IMR-90 (cell line): Measurements from ENCODE around the gene RALGPS2. TPM values are rescaled to one million over a fixed set of nuclear protein-coding genes. Genes with fewer than 3 reads are reported as not detected.
A peak's percentile ranks its signal among the peaks of the same experiment; 100 is the strongest.

ENCODE experiments used
- ATAC-seq: fragments of 200-7000 bp; cut with Tn5 transposase; 2 replicates; pipeline ENCODE4 v1.9.1; 2020; ENCODE audit warnings: low read depth, mild to moderate bottlenecking, moderate library complexity
- BruUV-seq: library from RNA; stranded (reverse); fragments of 400-500 nt; replicated peaks from 2 replicates; lab custom pipeline; 2021; lab: Mats Ljungman, UMichigan
- CTCF ChIA-PET: fragments of 300-600 bp; formaldehyde crosslinking; extraction: SDS; loops from one replicate; lab custom pipeline; 2021; ENCODE audit warnings: antibody characterized with exemption; lab: Yijun Ruan, JAX
- POLR2A ChIA-PET: fragments of 300-600 bp; sonication (Branson Sonifier 250); formaldehyde crosslinking; loops from one replicate; lab custom pipeline; 2022; ENCODE audit warnings: antibody characterized with exemption; ENCODE audit not compliant: unreplicated experiment; lab: Charles Lee
- DNase-seq: peaks from one replicate; pipeline ENCODE4 v3.0.0; 2013
- H2AFZ ChIP-seq: replicated peaks from 2 replicates; pipeline ENCODE3; 2013; ENCODE audit warnings: low read length, mild to moderate bottlenecking; ENCODE audit not compliant: poor library complexity
- H2AK5ac ChIP-seq: 2 replicates; pipeline ENCODE4 v1.6.1; 2013; ENCODE audit warnings: low read depth, low read length, inconsistent platforms
- H2AK9ac ChIP-seq: replicated peaks from 2 replicates; pipeline ENCODE3; 2013; ENCODE audit warnings: mild to moderate bottlenecking, low read depth, low read length, moderate library complexity; ENCODE audit not compliant: poor library complexity
- H2BK120ac ChIP-seq: 2 replicates; pipeline ENCODE4 v1.6.1; 2013; ENCODE audit warnings: low read depth, low read length, inconsistent platforms
- H2BK15ac ChIP-seq: 3 replicates; pipeline ENCODE4 v1.6.1; 2013; ENCODE audit warnings: low read depth, low read length, inconsistent platforms
- H2BK20ac ChIP-seq: 2 replicates; pipeline ENCODE4 v1.6.1; 2013; ENCODE audit warnings: low read depth, mild to moderate bottlenecking, inconsistent platforms, low read length, moderate library complexity
- H2BK5ac ChIP-seq: 2 replicates; pipeline ENCODE4 v1.6.1; 2013; ENCODE audit warnings: mild to moderate bottlenecking, low read depth, low read length, inconsistent platforms; ENCODE audit not compliant: poor library complexity, severe bottlenecking
- H3K14ac ChIP-seq: replicated peaks from 2 replicates; pipeline ENCODE4 v1.6.1; 2013; ENCODE audit warnings: low read depth, low read length, inconsistent platforms
- H3K18ac ChIP-seq: 2 replicates; pipeline ENCODE4 v1.6.1; 2013; ENCODE audit warnings: low read depth, low read length, control low read depth
- H3K23ac ChIP-seq: 2 replicates; pipeline ENCODE4 v1.6.1; 2013; ENCODE audit warnings: low read depth, low read length, inconsistent platforms
- H3K27ac ChIP-seq: 2 replicates; pipeline ENCODE4 v1.5.1; 2013; ENCODE audit warnings: mild to moderate bottlenecking, control low read depth, low read length; ENCODE audit not compliant: insufficient read depth
- H3K27me3 ChIP-seq: 2 replicates; pipeline ENCODE4 v1.6.1; 2013; ENCODE audit warnings: low read length; ENCODE audit not compliant: control insufficient read depth, insufficient read depth
- H3K36me3 ChIP-seq: 2 replicates; pipeline ENCODE4 v1.6.1; 2013; ENCODE audit warnings: low read length, mixed read lengths; ENCODE audit not compliant: control insufficient read depth, insufficient read depth
- H3K4ac ChIP-seq: 2 replicates; pipeline ENCODE4 v1.6.1; 2013; ENCODE audit warnings: low read depth, low read length, inconsistent platforms
- H3K4me1 ChIP-seq: 2 replicates; pipeline ENCODE4 v1.6.1; 2013; ENCODE audit warnings: low read length, mixed read lengths; ENCODE audit not compliant: control insufficient read depth, insufficient read depth
- H3K4me2 ChIP-seq: 2 replicates; pipeline ENCODE4 v1.6.1; 2013; ENCODE audit warnings: low read depth, mild to moderate bottlenecking, control low read depth, low read length, moderate library complexity
- H3K4me3 ChIP-seq: 2 replicates; pipeline ENCODE4 v1.5.1; 2013; ENCODE audit warnings: low read depth, mild to moderate bottlenecking, control low read depth, low read length, moderate library complexity; ENCODE audit not compliant: insufficient read depth
- H3K56ac ChIP-seq: 2 replicates; pipeline ENCODE4 v1.6.1; 2013; ENCODE audit warnings: low read length, inconsistent platforms; ENCODE audit not compliant: insufficient read depth; ENCODE audit errors: extremely low read depth
- H3K79me1 ChIP-seq, 2 experiments: 2 replicates each; pipeline ENCODE4 v1.6.1; 2013; ENCODE audit warnings: low read length in 2 of 2, inconsistent platforms in 1 of 2, low read depth in 1 of 2
- H3K9ac ChIP-seq: 2 replicates; pipeline ENCODE4 v1.6.1; 2013; ENCODE audit warnings: low read depth, low read length, control low read depth
- H3K9me1 ChIP-seq: 2 replicates; pipeline ENCODE4 v1.6.1; 2013; ENCODE audit warnings: low read length, inconsistent platforms; ENCODE audit not compliant: insufficient read depth
- H3K9me3 ChIP-seq: 2 replicates; pipeline ENCODE4 v1.6.1; 2013; ENCODE audit warnings: low read length; ENCODE audit not compliant: control insufficient read depth, insufficient read depth
- H4K20me1 ChIP-seq: 2 replicates; pipeline ENCODE4 v1.6.1; 2013; ENCODE audit warnings: low read length, inconsistent platforms; ENCODE audit not compliant: insufficient read depth
- H4K5ac ChIP-seq: 2 replicates; pipeline ENCODE4 v1.6.1; 2013; ENCODE audit warnings: mild to moderate bottlenecking, low read depth, low read length, control low read depth
- H4K8ac ChIP-seq, 2 experiments: 2 replicates each; pipeline ENCODE4 v1.6.1; 2013; ENCODE audit warnings: low read depth in 2 of 2, low read length in 2 of 2, control low read depth in 1 of 2, inconsistent platforms in 1 of 2
- H4K91ac ChIP-seq: 2 replicates; pipeline ENCODE4 v1.6.1; 2013; ENCODE audit warnings: low read depth, low read length, inconsistent platforms; ENCODE audit not compliant: insufficient read depth
- BHLHE40 ChIP-seq: fragments of 150-350 bp; IDR thresholded peaks from 2 replicates; pipeline ENCODE4 v1.6.1; 2016; ENCODE audit warnings: mild to moderate bottlenecking, low read depth, low read length
- CEBPB ChIP-seq: IDR thresholded peaks from 2 replicates; pipeline ENCODE4 v1.6.1; 2012; ENCODE audit warnings: low read depth, low read length, improper control_type of control experiment
- CHD1 ChIP-seq: IDR thresholded peaks from 2 replicates; pipeline ENCODE4 v1.6.1; 2012; ENCODE audit warnings: low read depth, low read length, improper control_type of control experiment
- ELK1 ChIP-seq: fragments of 150-350 bp; IDR thresholded peaks from 2 replicates; pipeline ENCODE4 v1.6.1; 2016; ENCODE audit warnings: low read depth, mild to moderate bottlenecking, low read length, moderate library complexity, borderline replicate concordance
- FOS ChIP-seq: fragments of 150-350 bp; IDR thresholded peaks from 2 replicates; pipeline ENCODE4 v1.6.1; 2016; ENCODE audit warnings: low read depth, low read length
- MAFK ChIP-seq: IDR thresholded peaks from 2 replicates; pipeline ENCODE4 v1.6.1; 2012; ENCODE audit warnings: low read depth, low read length, improper control_type of control experiment
- MAZ ChIP-seq: IDR thresholded peaks from 2 replicates; pipeline ENCODE4 v1.6.1; 2012; ENCODE audit warnings: low read depth, mild to moderate bottlenecking, low read length, improper control_type of control experiment, moderate library complexity, borderline replicate concordance
- MXI1 ChIP-seq: IDR thresholded peaks from 2 replicates; pipeline ENCODE4 v1.6.1; 2012; ENCODE audit warnings: low read depth, mild to moderate bottlenecking, low read length, moderate library complexity, borderline replicate concordance
- NFE2L2 ChIP-seq: fragments of 150-350 bp; IDR thresholded peaks from 2 replicates; pipeline ENCODE4 v1.6.1; 2016; ENCODE audit warnings: low read depth, mild to moderate bottlenecking, low read length
- POLR2A ChIP-seq: IDR thresholded peaks from 2 replicates; pipeline ENCODE4 v1.6.1; 2012; ENCODE audit warnings: mild to moderate bottlenecking, low read depth, low read length
- RAD21 ChIP-seq: IDR thresholded peaks from 2 replicates; pipeline ENCODE4 v1.6.1; 2012; ENCODE audit warnings: low read length, improper control_type of control experiment
- RCOR1 ChIP-seq: IDR thresholded peaks from 2 replicates; pipeline ENCODE4 v1.6.1; 2012; ENCODE audit warnings: mild to moderate bottlenecking, low read length, improper control_type of control experiment; ENCODE audit not compliant: insufficient replicate concordance
- RFX5 ChIP-seq: IDR thresholded peaks from 2 replicates; pipeline ENCODE4 v1.8.0; 2012; ENCODE audit warnings: low read depth, mild to moderate bottlenecking, low read length, moderate library complexity
- SMC3 ChIP-seq: fragments of 150-350 bp; IDR thresholded peaks from 2 replicates; pipeline ENCODE4 v1.6.1; 2016; ENCODE audit warnings: low read depth, mild to moderate bottlenecking, antibody characterized with exemption, low read length, moderate library complexity
- WGBS, 2 experiments: methylation state at CpG; one replicate each; pipeline versions ENCODE4 v1.1.5 to v1.1.7; 2013; ENCODE audit warnings: missing lambda C conversion rate in 2 of 2; ENCODE audit not compliant: insufficient read length in 1 of 2; ENCODE audit errors: extremely low coverage in 2 of 2; 5-methylcytosine and 5-hydroxymethylcytosine counted together
- dilution Hi-C: fragments of 300-500 bp; cut with HindIII; formaldehyde crosslinking; loops from one replicate; pipeline ENCODE4 v1.14.3; 2018; ENCODE audit warnings: low sequenced_read_pairs; ENCODE audit not compliant: unreplicated experiment
- in situ Hi-C: fragments of 300-500 bp; cut with MboI; formaldehyde crosslinking; loops from 3 replicates; pipeline ENCODE4 v1.14.3; 2019; ENCODE audit warnings: low sequenced_read_pairs, inconsistent platforms, mixed read lengths
- intact Hi-C: fragments of 100-400 bp; cut with micrococcal nuclease; formaldehyde crosslinking; loops from 2 replicates; pipeline ENCODE4 v1.10.0; 2022
- polyA plus RNA-seq, 3 experiments: library from polyadenylated mRNA; depleted of rRNA; stranded (reverse); fragments of >200 nt; gene quantifications; 2 replicates each; pipeline ENCODE4 v1.2.3, GENCODE V29; 2012; ENCODE audit warnings: low replicate concordance in 1 of 3
- total RNA-seq: library from RNA; depleted of rRNA; stranded (reverse); fragments of >200 nt; gene quantifications from 2 replicates; pipeline ENCODE4 v1.2.3, GENCODE V29; 2012
- TF ChIP-seq, protein P1 (sequence below): fragments of 150-350 bp; IDR thresholded peaks from 2 replicates; pipeline ENCODE4 v1.6.1; 2017; ENCODE audit warnings: mild to moderate bottlenecking, antibody characterized with exemption, low read length, low read depth
- TF ChIP-seq, protein P2 (sequence below): conservative IDR thresholded peaks from 2 replicates; pipeline ENCODE4 v1.5.1; 2012; ENCODE audit warnings: mild to moderate bottlenecking, low read depth, low read length, improper control_type of control experiment

Gene RALGPS2
- total and polyA plus RNA-seq, 2 of the 4 experiments (the other 2 are of a cell fraction): 13.8 to 148 TPM

DNA sequence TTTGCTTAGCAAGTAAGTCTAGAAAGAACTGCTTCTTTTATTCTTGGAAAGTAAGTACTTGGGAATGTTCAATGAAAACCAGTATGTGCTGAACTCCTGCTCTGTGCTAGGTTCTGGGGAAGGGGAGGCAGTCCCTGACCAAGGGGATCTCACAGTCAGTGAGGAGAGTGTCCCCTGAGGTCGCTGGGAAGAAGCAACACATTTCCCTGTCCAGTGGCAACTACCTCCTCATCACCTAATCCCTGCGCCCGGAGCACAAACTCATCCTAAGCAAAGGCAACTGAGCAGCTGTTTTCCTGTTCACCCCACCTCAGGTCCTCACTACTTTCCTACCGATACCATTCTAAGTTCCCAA is 207.5 kb downstream of the RALGPS2 start:
- H2AK9ac ChIP-seq: no peak overlapping the region
- H4K20me1 ChIP-seq: no peaks in the 10 kb centered on the region
- H3K27ac ChIP-seq: no peak overlapping the region
- intact Hi-C loops (no loop called here), dilution Hi-C loops (no loop called here), in situ Hi-C loops (no loop called here)
- H3K18ac ChIP-seq: no peak overlapping the region
- no peak overlapping the region for H3K9ac ChIP-seq
- no peak overlapping the region; the same call in 1 of the 2 replicates for H3K4me2 ChIP-seq
- no peak overlapping the region for H3K56ac ChIP-seq
- no peak overlapping the region for H2BK5ac ChIP-seq
- no peak overlapping the region for H3K23ac ChIP-seq
- H2AK5ac ChIP-seq: no peak overlapping the region
- no peak overlapping the region for H3K4ac ChIP-seq
- H3K9me3 ChIP-seq: no peaks in the 10 kb centered on the region
- no peak overlapping the region for H2BK20ac ChIP-seq
- no CpG with 5 or more reads among the region's 4 CpGs for WGBS, 2 experiments
- no peak overlapping the region for H3K4me3 ChIP-seq
- H3K4me1 ChIP-seq: peaks cover 5% of the 10 kb centered on the region; the same call in 1 of the 2 replicates
- ATAC-seq (peak; percentile 8; the same call in 1 of the 2 replicates), DNase-seq (no peak)
- no TSS peak for BruUV-seq
- H2AFZ ChIP-seq: no peak overlapping the region
- H2BK120ac ChIP-seq: no peak overlapping the region
- H4K8ac ChIP-seq: no peak overlapping the region
- no peaks in the 10 kb centered on the region for H3K79me1 ChIP-seq
- peaks cover 6% of the 10 kb centered on the region; the same call in 1 of the 2 replicates for H3K9me1 ChIP-seq
- CTCF ChIA-PET: interaction anchor here (0.7 kb wide), 1 partner anchor 166 kb away, joined by 4 read pairs; no protein-coding TSS in a partner anchor
- no peak overlapping the region for H2BK15ac ChIP-seq
- no peak overlapping the region for H4K91ac ChIP-seq
- no peak overlapping the region for H3K14ac ChIP-seq
- H3K36me3 ChIP-seq: 0 out of 2 replicates have a peak, but pooled peaks cover 2% of the 10 kb centered on the region
- TF ChIP-seq MXI1 (no peak), RFX5 (no peak), SMC3 (no peak), CHD1 (no peak), ELK1 (no peak), FOS (no peak), MAZ (no peak), RCOR1 (no peak), NFE2L2 (no peak), POLR2A (no peak), RAD21 (no peak), MAFK (no peak), CEBPB (no peak), BHLHE40 (no peak)
- TF ChIP-seq, protein P1, sequence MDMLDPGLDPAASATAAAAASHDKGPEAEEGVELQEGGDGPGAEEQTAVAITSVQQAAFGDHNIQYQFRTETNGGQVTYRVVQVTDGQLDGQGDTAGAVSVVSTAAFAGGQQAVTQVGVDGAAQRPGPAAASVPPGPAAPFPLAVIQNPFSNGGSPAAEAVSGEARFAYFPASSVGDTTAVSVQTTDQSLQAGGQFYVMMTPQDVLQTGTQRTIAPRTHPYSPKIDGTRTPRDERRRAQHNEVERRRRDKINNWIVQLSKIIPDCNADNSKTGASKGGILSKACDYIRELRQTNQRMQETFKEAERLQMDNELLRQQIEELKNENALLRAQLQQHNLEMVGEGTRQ: no peak
- TF ChIP-seq, protein P2, sequence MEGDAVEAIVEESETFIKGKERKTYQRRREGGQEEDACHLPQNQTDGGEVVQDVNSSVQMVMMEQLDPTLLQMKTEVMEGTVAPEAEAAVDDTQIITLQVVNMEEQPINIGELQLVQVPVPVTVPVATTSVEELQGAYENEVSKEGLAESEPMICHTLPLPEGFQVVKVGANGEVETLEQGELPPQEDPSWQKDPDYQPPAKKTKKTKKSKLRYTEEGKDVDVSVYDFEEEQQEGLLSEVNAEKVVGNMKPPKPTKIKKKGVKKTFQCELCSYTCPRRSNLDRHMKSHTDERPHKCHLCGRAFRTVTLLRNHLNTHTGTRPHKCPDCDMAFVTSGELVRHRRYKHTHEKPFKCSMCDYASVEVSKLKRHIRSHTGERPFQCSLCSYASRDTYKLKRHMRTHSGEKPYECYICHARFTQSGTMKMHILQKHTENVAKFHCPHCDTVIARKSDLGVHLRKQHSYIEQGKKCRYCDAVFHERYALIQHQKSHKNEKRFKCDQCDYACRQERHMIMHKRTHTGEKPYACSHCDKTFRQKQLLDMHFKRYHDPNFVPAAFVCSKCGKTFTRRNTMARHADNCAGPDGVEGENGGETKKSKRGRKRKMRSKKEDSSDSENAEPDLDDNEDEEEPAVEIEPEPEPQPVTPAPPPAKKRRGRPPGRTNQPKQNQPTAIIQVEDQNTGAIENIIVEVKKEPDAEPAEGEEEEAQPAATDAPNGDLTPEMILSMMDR: no peak
- no peak overlapping the region for H4K5ac ChIP-seq
- H3K27me3 ChIP-seq: no peaks in the 10 kb centered on the region
- POLR2A ChIA-PET: no interaction called here
